ENCODE data around the gene USP6NL.

- no peak for TF ChIP-seq POLR2A (IDR thresholded peaks at IDR 0.05)
- TF ChIP-seq, protein P1, sequence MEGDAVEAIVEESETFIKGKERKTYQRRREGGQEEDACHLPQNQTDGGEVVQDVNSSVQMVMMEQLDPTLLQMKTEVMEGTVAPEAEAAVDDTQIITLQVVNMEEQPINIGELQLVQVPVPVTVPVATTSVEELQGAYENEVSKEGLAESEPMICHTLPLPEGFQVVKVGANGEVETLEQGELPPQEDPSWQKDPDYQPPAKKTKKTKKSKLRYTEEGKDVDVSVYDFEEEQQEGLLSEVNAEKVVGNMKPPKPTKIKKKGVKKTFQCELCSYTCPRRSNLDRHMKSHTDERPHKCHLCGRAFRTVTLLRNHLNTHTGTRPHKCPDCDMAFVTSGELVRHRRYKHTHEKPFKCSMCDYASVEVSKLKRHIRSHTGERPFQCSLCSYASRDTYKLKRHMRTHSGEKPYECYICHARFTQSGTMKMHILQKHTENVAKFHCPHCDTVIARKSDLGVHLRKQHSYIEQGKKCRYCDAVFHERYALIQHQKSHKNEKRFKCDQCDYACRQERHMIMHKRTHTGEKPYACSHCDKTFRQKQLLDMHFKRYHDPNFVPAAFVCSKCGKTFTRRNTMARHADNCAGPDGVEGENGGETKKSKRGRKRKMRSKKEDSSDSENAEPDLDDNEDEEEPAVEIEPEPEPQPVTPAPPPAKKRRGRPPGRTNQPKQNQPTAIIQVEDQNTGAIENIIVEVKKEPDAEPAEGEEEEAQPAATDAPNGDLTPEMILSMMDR (IDR thresholded peaks at IDR 0.05) = no peak
Measured at GRCh38 chr10:11443468-11444154, 167.8 kb downstream of the USP6NL start.
